Measurements from ENCODE around the gene LAMA2. TPM values are rescaled to one million over a fixed set of nuclear protein-coding genes. Genes with fewer than 3 reads are reported as not detected.

Gene LAMA2
- total RNA-seq (0.47 TPM), polyA plus RNA-seq (under 1 TPM; 0.06 to 0.15 (median 0.08) TPM)

- H3K27me3 Mint-ChIP-seq: peaks cover 15% of the 10 kb centered on the region
- Histone ChIP-seq H3K27ac (ENCODE audit: insufficient read depth, low read length, poor library complexity, severe bottlenecking) (no peak within 1 kb of the TSS), H3K4me1 (ENCODE audit: control insufficient read depth, insufficient read depth, low read length, poor library complexity, severe bottlenecking) (no peaks in the 10 kb centered on the region), H3K27me3 (ENCODE audit: control insufficient read depth, insufficient read depth, low read length) (no peaks in the 10 kb centered on the region), H3K9me3 (ENCODE audit: control insufficient read depth in 2 of 2, low read length in 2 of 2) (no peaks in the 10 kb centered on the region), H3K36me3 (ENCODE audit: control insufficient read depth, insufficient read depth, low read length) (no peaks in the 10 kb centered on the region), H3K4me3 (ENCODE audit: low read depth, low read length) (no peak within 1 kb of the TSS)
- DNase-seq: no peak
- peaks cover 0 to 4% (median 0%) of the 10 kb centered on the region in 7 donors for H3K9me3 Mint-ChIP-seq
- no peaks in the 10 kb centered on the region for H3K36me3 Mint-ChIP-seq
- H3K27ac Mint-ChIP-seq: no peak within 1 kb of the TSS
- no peak within 1 kb of the TSS for H3K4me3 Mint-ChIP-seq
- peaks cover 0 to 4% (median under 1%) of the 10 kb centered on the region in 4 donors for H3K4me1 Mint-ChIP-seq
- peak in 1 of 2 donors; percentile 8 for ATAC-seq (ENCODE audit: low read depth in 2 of 2)
Observed at GRCh38 chr6:128882991-128883611, at the start of gene LAMA2. TSS of gene LAMA2 (plus strand) at chr6:128883138. CDS start at chr6:128883246, 108 bp downstream.

- no peak overlapping the region for H3K27ac Mint-ChIP-seq
- H3K4me3 Mint-ChIP-seq: no peak overlapping the region
- no peaks in the 10 kb centered on the region for H3K4me1 Mint-ChIP-seq
- no peaks in the 10 kb centered on the region for H3K27me3 Mint-ChIP-seq
- H3K9me3 ChIP-seq (ENCODE audit: control insufficient read depth in 2 of 2, low read length in 2 of 2): no peaks in the 10 kb centered on the region
- H3K4me3 ChIP-seq (ENCODE audit: low read depth, low read length): no peak overlapping the region
- DNase-seq: no peak
- no peaks in the 10 kb centered on the region for H3K36me3 ChIP-seq (ENCODE audit: control insufficient read depth, insufficient read depth, low read length)
- no peaks in the 10 kb centered on the region for H3K36me3 Mint-ChIP-seq
- no peak overlapping the region for H3K27ac ChIP-seq (ENCODE audit: insufficient read depth, low read length, poor library complexity, severe bottlenecking)
- no peaks in the 10 kb centered on the region for H3K27me3 ChIP-seq (ENCODE audit: control insufficient read depth, insufficient read depth, low read length)
- no peak for ATAC-seq (ENCODE audit: low read depth in 2 of 2)
- H3K9me3 Mint-ChIP-seq: peaks cover 0 to 14% (median 8%) of the 10 kb centered on the region in 7 donors
- no peaks in the 10 kb centered on the region for H3K4me1 ChIP-seq (ENCODE audit: control insufficient read depth, insufficient read depth, low read length, poor library complexity, severe bottlenecking)
Observed at GRCh38 chr6:128836761-128837160, 46.2 kb upstream of the LAMA2 start.

GRCh38 chr6:128841518-128841917 lies 41.4 kb upstream of the LAMA2 start:
- Histone ChIP-seq H3K4me3 (ENCODE audit: low read depth, low read length) (no peak overlapping the region), H3K9me3 (ENCODE audit: control insufficient read depth in 2 of 2, low read length in 2 of 2) (no peaks in the 10 kb centered on the region), H3K27me3 (ENCODE audit: control insufficient read depth, insufficient read depth, low read length) (no peaks in the 10 kb centered on the region), H3K27ac (ENCODE audit: insufficient read depth, low read length, poor library complexity, severe bottlenecking) (no peak overlapping the region), H3K4me1 (ENCODE audit: control insufficient read depth, insufficient read depth, low read length, poor library complexity, severe bottlenecking) (no peaks in the 10 kb centered on the region), H3K36me3 (ENCODE audit: control insufficient read depth, insufficient read depth, low read length) (no peaks in the 10 kb centered on the region)
- no peaks in the 10 kb centered on the region for H3K4me1 Mint-ChIP-seq
- H3K9me3 Mint-ChIP-seq: peaks cover 0 to 11% (median 7%) of the 10 kb centered on the region in 7 donors
- no peak overlapping the region for H3K4me3 Mint-ChIP-seq
- H3K27me3 Mint-ChIP-seq: no peaks in the 10 kb centered on the region
- ATAC-seq (ENCODE audit: low read depth in 2 of 2) (no peak), DNase-seq (no peak)
- H3K36me3 Mint-ChIP-seq: no peaks in the 10 kb centered on the region
- no peak overlapping the region for H3K27ac Mint-ChIP-seq

- Histone ChIP-seq H3K4me1 (ENCODE audit: control insufficient read depth, insufficient read depth, low read length, poor library complexity, severe bottlenecking) (no peaks in the 10 kb centered on the region), H3K27me3 (ENCODE audit: control insufficient read depth, insufficient read depth, low read length) (no peaks in the 10 kb centered on the region), H3K9me3 (ENCODE audit: control insufficient read depth in 2 of 2, low read length in 2 of 2) (no peaks in the 10 kb centered on the region), H3K36me3 (ENCODE audit: control insufficient read depth, insufficient read depth, low read length) (no peaks in the 10 kb centered on the region), H3K27ac (ENCODE audit: insufficient read depth, low read length, poor library complexity, severe bottlenecking) (no peak overlapping the region), H3K4me3 (ENCODE audit: low read depth, low read length) (no peak overlapping the region)
- Mint-ChIP-seq H3K36me3 (no peaks in the 10 kb centered on the region), H3K27ac (no peak overlapping the region), H3K4me1 (no peaks in the 10 kb centered on the region), H3K9me3 (peaks cover 0 to 11% (median 4%) of the 10 kb centered on the region in 7 donors), H3K27me3 (no peaks in the 10 kb centered on the region), H3K4me3 (no peak overlapping the region)
- DNase-seq (no peak), ATAC-seq (ENCODE audit: low read depth in 2 of 2) (no peak)
Observed at GRCh38 chr6:128844598-128844997, 38.3 kb upstream of the LAMA2 start.

- no peaks in the 10 kb centered on the region for H3K27me3 ChIP-seq (ENCODE audit: control insufficient read depth, insufficient read depth, low read length)
- no peaks in the 10 kb centered on the region for H3K36me3 Mint-ChIP-seq
- no peaks in the 10 kb centered on the region for H3K9me3 ChIP-seq (ENCODE audit: control insufficient read depth in 2 of 2, low read length in 2 of 2)
Observed at GRCh38 chr6:128847431-128848210, 35.3 kb upstream of the LAMA2 start.

GRCh38 chr6:128848212-128848935 lies 34.6 kb upstream of the LAMA2 start:
- no peaks in the 10 kb centered on the region for H3K36me3 Mint-ChIP-seq

More at GRCh38 chr6:128847431-128848210, 35.3 kb upstream of the LAMA2 start:
- Histone ChIP-seq H3K27ac (ENCODE audit: insufficient read depth, low read length, poor library complexity, severe bottlenecking) (no peak overlapping the region), H3K4me3 (ENCODE audit: low read depth, low read length) (no peak overlapping the region), H3K4me1 (ENCODE audit: control insufficient read depth, insufficient read depth, low read length, poor library complexity, severe bottlenecking) (no peaks in the 10 kb centered on the region), H3K36me3 (ENCODE audit: control insufficient read depth, insufficient read depth, low read length) (no peaks in the 10 kb centered on the region)
- Mint-ChIP-seq H3K4me3 (no peak overlapping the region), H3K27ac (no peak overlapping the region), H3K27me3 (no peaks in the 10 kb centered on the region), H3K4me1 (no peaks in the 10 kb centered on the region), H3K9me3 (peaks cover 0 to 7% (median 1%) of the 10 kb centered on the region in 7 donors)
- ATAC-seq (ENCODE audit: low read depth in 2 of 2): no peak
- DNase-seq: no peak

GRCh38 chr6:128855581-128856085 lies 27.3 kb upstream of the LAMA2 start:
- no peaks in the 10 kb centered on the region for H3K9me3 ChIP-seq (ENCODE audit: control insufficient read depth in 2 of 2, low read length in 2 of 2)
- no peak overlapping the region for H3K4me3 Mint-ChIP-seq
- no peaks in the 10 kb centered on the region for H3K36me3 ChIP-seq (ENCODE audit: control insufficient read depth, insufficient read depth, low read length)
- H3K27me3 ChIP-seq (ENCODE audit: control insufficient read depth, insufficient read depth, low read length): no peaks in the 10 kb centered on the region
- DNase-seq: no peak
- no peaks in the 10 kb centered on the region for H3K27me3 Mint-ChIP-seq
- no peak overlapping the region for H3K27ac Mint-ChIP-seq
- no peaks in the 10 kb centered on the region for H3K36me3 Mint-ChIP-seq
- no peaks in the 10 kb centered on the region for H3K4me1 Mint-ChIP-seq
- no peaks in the 10 kb centered on the region for H3K4me1 ChIP-seq (ENCODE audit: control insufficient read depth, insufficient read depth, low read length, poor library complexity, severe bottlenecking)
- H3K4me3 ChIP-seq (ENCODE audit: low read depth, low read length): no peak overlapping the region
- H3K9me3 Mint-ChIP-seq: peaks cover 0 to 3% (median 0%) of the 10 kb centered on the region in 7 donors
- no peak for ATAC-seq (ENCODE audit: low read depth in 2 of 2)
- no peak overlapping the region for H3K27ac ChIP-seq (ENCODE audit: insufficient read depth, low read length, poor library complexity, severe bottlenecking)

More at GRCh38 chr6:128848212-128848935, 34.6 kb upstream of the LAMA2 start:
- H3K36me3 ChIP-seq (ENCODE audit: control insufficient read depth, insufficient read depth, low read length): no peaks in the 10 kb centered on the region
- Mint-ChIP-seq H3K4me1 (no peaks in the 10 kb centered on the region), H3K27me3 (no peaks in the 10 kb centered on the region), H3K27ac (no peak overlapping the region), H3K9me3 (peaks cover 0 to 7% (median 0%) of the 10 kb centered on the region in 7 donors), H3K4me3 (no peak overlapping the region)
- ATAC-seq (ENCODE audit: low read depth in 2 of 2): no peak
- no peaks in the 10 kb centered on the region for H3K9me3 ChIP-seq (ENCODE audit: control insufficient read depth in 2 of 2, low read length in 2 of 2)
- no peak for DNase-seq
- H3K27ac ChIP-seq (ENCODE audit: insufficient read depth, low read length, poor library complexity, severe bottlenecking): no peak overlapping the region
- H3K4me3 ChIP-seq (ENCODE audit: low read depth, low read length): no peak overlapping the region
- H3K27me3 ChIP-seq (ENCODE audit: control insufficient read depth, insufficient read depth, low read length): no peaks in the 10 kb centered on the region
- no peaks in the 10 kb centered on the region for H3K4me1 ChIP-seq (ENCODE audit: control insufficient read depth, insufficient read depth, low read length, poor library complexity, severe bottlenecking)
